Endodermal cell (in vitro differentiated cells): ENCODE measurements around the gene EPB41. TPM values are rescaled to one million over a fixed set of nuclear protein-coding genes. Genes with fewer than 3 reads are reported as not detected.

Experiments used
- DNase-seq: peaks from one replicate; pipeline ENCODE4 v3.0.0-alpha.2; 2017
- H3K27ac ChIP-seq: 2 replicates; pipeline ENCODE4 v1.5.1; 2013; ENCODE audit warnings: mild to moderate bottlenecking, low read depth, low read length, moderate library complexity
- H3K27me3 ChIP-seq: 2 replicates; pipeline ENCODE4 v1.6.1; 2013; ENCODE audit warnings: mild to moderate bottlenecking, low read length, moderate library complexity; ENCODE audit not compliant: insufficient read depth, control insufficient read depth, poor library complexity, severe bottlenecking
- H3K36me3 ChIP-seq: 2 replicates; pipeline ENCODE4 v1.7.0; 2013; ENCODE audit warnings: mild to moderate bottlenecking, low read length, moderate library complexity; ENCODE audit not compliant: control insufficient read depth, insufficient read depth
- H3K4me1 ChIP-seq: one replicate; pipeline ENCODE4 v1.7.0; 2013; ENCODE audit warnings: low read length; ENCODE audit not compliant: control insufficient read depth, insufficient read depth
- H3K4me3 ChIP-seq: 2 replicates; pipeline ENCODE4 v1.5.1; 2013; ENCODE audit warnings: mild to moderate bottlenecking, low read length, moderate library complexity
- H3K9ac ChIP-seq: 2 replicates; pipeline ENCODE4 v1.6.1; 2013; ENCODE audit warnings: mild to moderate bottlenecking, low read length, moderate library complexity; ENCODE audit not compliant: poor library complexity, severe bottlenecking; ENCODE audit errors: extremely low read depth
- H3K9me3 ChIP-seq: 2 replicates; pipeline ENCODE4 v1.6.1; 2013; ENCODE audit warnings: mild to moderate bottlenecking, low read length, moderate library complexity; ENCODE audit not compliant: control insufficient read depth
- H3K27ac Mint-ChIP-seq: 2 replicates; pipeline ENCODE4 v1.8.0; 2020; ENCODE audit warnings: mixed read lengths
- H3K27me3 Mint-ChIP-seq: 2 replicates; pipeline ENCODE4 v1.8.0; 2021; ENCODE audit warnings: mild to moderate bottlenecking, mixed read lengths; ENCODE audit not compliant: insufficient read depth
- H3K36me3 Mint-ChIP-seq: 2 replicates; pipeline ENCODE4 v1.8.0; 2020; ENCODE audit warnings: low read depth, mixed read lengths
- H3K4me1 Mint-ChIP-seq: 2 replicates; pipeline ENCODE4 v1.8.0; 2020; ENCODE audit warnings: mixed read lengths
- H3K4me3 Mint-ChIP-seq: 2 replicates; pipeline ENCODE4 v1.8.0; 2020; ENCODE audit warnings: mild to moderate bottlenecking, moderate library complexity, mixed read lengths
- H3K9me3 Mint-ChIP-seq: 2 replicates; pipeline ENCODE4 v1.8.0; 2020; ENCODE audit warnings: mild to moderate bottlenecking, mixed read lengths
- WGBS, 2 experiments: methylation state at CpG; one replicate each; pipeline versions ENCODE4 v1.1.5 to v1.1.7; 2013; ENCODE audit warnings: missing lambda C conversion rate in 2 of 2, mixed read lengths in 1 of 2; ENCODE audit not compliant: insufficient coverage in 1 of 2, insufficient read length in 1 of 2; 5-methylcytosine and 5-hydroxymethylcytosine counted together
- total RNA-seq, 2 donors: library from RNA; stranded (reverse); fragmentation: NEBNext Ultra II Directional in 1 of 2; extraction: Animal tissue kit (Norgen Biotek cat#: 25700) in 1 of 2; gene quantifications; 2 replicates in 1 of 2; 3 replicates in 1 of 2; pipeline ENCODE4 v1.2.1, GENCODE V29; 2021
- TF ChIP-seq, protein P1 (sequence below): fragments of 200-600 bp; sonication (generic); conservative IDR thresholded peaks from 2 replicates; pipeline ENCODE4 v1.5.0; 2021; ENCODE audit warnings: antibody characterized with exemption, mild to moderate bottlenecking

The EPB41 gene
- total RNA-seq, 2 donors from 2014 or later = 60.3 to 91.0 TPM

DNA sequence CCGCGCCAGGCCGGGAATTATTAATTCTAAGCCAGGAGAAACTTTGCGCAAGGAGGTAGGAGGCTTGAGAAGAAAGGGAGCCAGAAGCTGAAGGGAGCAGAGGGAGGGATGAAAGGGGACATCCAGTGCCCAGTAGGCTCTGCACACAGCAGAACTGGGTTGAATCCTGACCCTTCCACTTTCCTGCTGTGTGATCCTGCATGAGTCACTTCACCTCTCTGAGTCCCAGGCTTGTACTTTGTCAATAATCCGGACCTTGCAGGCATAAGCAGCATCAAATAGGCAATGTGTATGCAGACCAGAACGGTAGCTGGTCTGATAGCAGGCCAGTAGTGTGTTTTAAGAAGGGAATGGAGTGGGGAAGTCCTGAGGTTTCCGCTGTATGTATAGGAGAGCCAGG is 25.5 kb upstream of the EPB41 start:
- Mint-ChIP-seq H3K4me3 (no peak overlapping the region), H3K9me3 (no peaks in the 10 kb centered on the region), H3K27me3 (peaks cover 20% of the 10 kb centered on the region), H3K27ac (no peak overlapping the region), H3K4me1 (peaks cover 17% of the 10 kb centered on the region), H3K36me3 (no peaks in the 10 kb centered on the region)
- Histone ChIP-seq H3K27ac (no peak overlapping the region), H3K36me3 (no peaks in the 10 kb centered on the region), H3K9ac (no peak overlapping the region), H3K27me3 (no peaks in the 10 kb centered on the region), H3K9me3 (no peaks in the 10 kb centered on the region), H3K4me1 (peaks cover 8% of the 10 kb centered on the region), H3K4me3 (no peak overlapping the region)
- TF ChIP-seq, protein P1, sequence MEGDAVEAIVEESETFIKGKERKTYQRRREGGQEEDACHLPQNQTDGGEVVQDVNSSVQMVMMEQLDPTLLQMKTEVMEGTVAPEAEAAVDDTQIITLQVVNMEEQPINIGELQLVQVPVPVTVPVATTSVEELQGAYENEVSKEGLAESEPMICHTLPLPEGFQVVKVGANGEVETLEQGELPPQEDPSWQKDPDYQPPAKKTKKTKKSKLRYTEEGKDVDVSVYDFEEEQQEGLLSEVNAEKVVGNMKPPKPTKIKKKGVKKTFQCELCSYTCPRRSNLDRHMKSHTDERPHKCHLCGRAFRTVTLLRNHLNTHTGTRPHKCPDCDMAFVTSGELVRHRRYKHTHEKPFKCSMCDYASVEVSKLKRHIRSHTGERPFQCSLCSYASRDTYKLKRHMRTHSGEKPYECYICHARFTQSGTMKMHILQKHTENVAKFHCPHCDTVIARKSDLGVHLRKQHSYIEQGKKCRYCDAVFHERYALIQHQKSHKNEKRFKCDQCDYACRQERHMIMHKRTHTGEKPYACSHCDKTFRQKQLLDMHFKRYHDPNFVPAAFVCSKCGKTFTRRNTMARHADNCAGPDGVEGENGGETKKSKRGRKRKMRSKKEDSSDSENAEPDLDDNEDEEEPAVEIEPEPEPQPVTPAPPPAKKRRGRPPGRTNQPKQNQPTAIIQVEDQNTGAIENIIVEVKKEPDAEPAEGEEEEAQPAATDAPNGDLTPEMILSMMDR = no peak
- no peak for DNase-seq
- WGBS, 2 experiments = 86 to 96% methylated on average over 6 to 7 of the region's 7 CpGs

DNA sequence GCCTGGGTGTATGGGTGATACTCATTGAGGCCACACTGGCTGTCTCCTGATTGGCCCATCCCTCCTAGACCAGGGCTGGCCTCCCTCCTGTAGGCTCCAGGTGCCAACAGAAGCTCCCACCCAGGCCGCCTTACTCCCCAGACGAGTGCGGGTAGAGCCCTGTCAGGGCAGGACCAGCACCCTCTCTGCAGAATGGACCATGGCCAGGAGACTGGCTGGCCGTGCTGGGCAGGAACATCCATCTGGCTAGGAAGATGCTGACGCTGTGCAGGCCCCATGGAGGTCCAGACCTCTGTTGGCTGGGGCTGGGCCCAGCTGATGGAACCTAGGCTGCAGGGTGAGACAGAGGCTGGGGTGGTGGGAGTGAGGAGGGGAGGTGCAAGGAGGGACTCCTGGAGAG is 25.0 kb upstream of the EPB41 start:
- H3K4me3 Mint-ChIP-seq = no peak overlapping the region
- 97 to 98% methylated on average over 5 of the region's 5 CpGs for WGBS, 2 experiments

DNA sequence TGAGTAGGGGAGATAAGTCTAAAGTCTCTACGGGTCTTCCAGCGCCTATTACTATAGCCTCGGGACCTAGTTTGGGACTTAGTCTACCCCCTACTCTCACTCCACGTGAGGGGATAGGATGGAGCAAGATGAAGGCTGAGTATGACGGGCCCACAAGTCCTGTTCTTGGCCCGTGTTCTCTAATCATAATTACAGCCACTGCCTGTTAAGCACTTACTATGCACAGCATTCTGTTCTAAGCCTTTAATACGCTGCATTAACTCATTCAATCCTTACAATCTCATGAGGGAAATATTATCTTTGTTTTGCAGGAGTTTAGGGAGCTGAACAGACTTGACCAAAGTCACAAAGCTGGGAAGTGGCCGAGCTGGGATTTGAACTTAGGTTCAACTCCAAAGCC is 23.9 kb upstream of the EPB41 start:
- Mint-ChIP-seq H3K9me3 (no peaks in the 10 kb centered on the region), H3K27ac (no peak overlapping the region), H3K27me3 (peaks cover 20% of the 10 kb centered on the region), H3K36me3 (no peaks in the 10 kb centered on the region), H3K4me3 (no peak overlapping the region), H3K4me1 (peaks cover 7% of the 10 kb centered on the region)
- Histone ChIP-seq H3K4me1 (peaks cover 3% of the 10 kb centered on the region), H3K9me3 (no peaks in the 10 kb centered on the region), H3K36me3 (no peaks in the 10 kb centered on the region), H3K4me3 (no peak overlapping the region), H3K27ac (no peak overlapping the region), H3K9ac (no peak overlapping the region), H3K27me3 (no peaks in the 10 kb centered on the region)
- WGBS, 2 experiments = 85 to 94% methylated on average over 4 to 8 of the region's 8 CpGs
- DNase-seq = no peak
- TF ChIP-seq, protein P1 = no peak

More for the DNA sequence above, 25.0 kb upstream of the EPB41 start:
- Histone ChIP-seq H3K9ac (no peak overlapping the region), H3K4me1 (peaks cover 8% of the 10 kb centered on the region), H3K36me3 (no peaks in the 10 kb centered on the region), H3K27me3 (no peaks in the 10 kb centered on the region), H3K4me3 (no peak overlapping the region), H3K27ac (no peak overlapping the region), H3K9me3 (no peaks in the 10 kb centered on the region)
- no peaks in the 10 kb centered on the region for H3K36me3 Mint-ChIP-seq
- DNase-seq = no peak
- TF ChIP-seq, protein P1 = no peak
- H3K9me3 Mint-ChIP-seq = no peaks in the 10 kb centered on the region
- H3K4me1 Mint-ChIP-seq = peaks cover 15% of the 10 kb centered on the region
- H3K27ac Mint-ChIP-seq = no peak overlapping the region
- H3K27me3 Mint-ChIP-seq = peaks cover 20% of the 10 kb centered on the region
